GM21717 (cell line): ENCODE results near the gene TRAF3IP1.
A peak's percentile ranks its signal among the peaks of the same experiment; 100 is the strongest.

ENCODE experiments used
- ATAC-seq: cut with Tn5 transposase; IDR thresholded peaks from one replicate; pipeline ENCODE4 v1.9.1; 2021; ENCODE audit warnings: mild to moderate bottlenecking, moderate library complexity; ENCODE audit not compliant: unreplicated experiment

TRAF3IP1 gene

GRCh38 chr2:238424313-238424700, 104.0 kb downstream of the TRAF3IP1 start:
- no peak for ATAC-seq

GRCh38 chr2:238425505-238425978, 105.2 kb downstream of the TRAF3IP1 start:
- ATAC-seq: no peak

- peak; percentile 19 for ATAC-seq
These were observed 105.8 kb downstream of the TRAF3IP1 start for GRCh38 chr2:238425979-238426567.

GRCh38 chr2:238426568-238427434, 106.5 kb downstream of the TRAF3IP1 start, which contains the start of gene ASB1:
Gene ASB1, plus strand, starts transcription at chr2:238426927. Its CDS starts 144 bp downstream, at chr2:238427071.
- ATAC-seq: peak; percentile 85

GRCh38 chr2:238427435-238428162, 107.3 kb downstream of the TRAF3IP1 start:
- peak; percentile 9 for ATAC-seq

GRCh38 chr2:238428866-238429265, 108.5 kb downstream of the TRAF3IP1 start:
- ATAC-seq: no peak

- ATAC-seq: no peak
These were observed 110.5 kb downstream of the TRAF3IP1 start for GRCh38 chr2:238430781-238431180.

- no peak for ATAC-seq
These were observed 111.1 kb downstream of the TRAF3IP1 start for GRCh38 chr2:238431456-238431855.

GRCh38 chr2:238433300-238433915, 113.1 kb downstream of the TRAF3IP1 start:
- no peak for ATAC-seq

GRCh38 chr2:238433941-238434845, 113.9 kb downstream of the TRAF3IP1 start:
- no peak for ATAC-seq

GRCh38 chr2:238434846-238435751, 114.8 kb downstream of the TRAF3IP1 start:
- no peak for ATAC-seq

GRCh38 chr2:238435752-238436096, 115.4 kb downstream of the TRAF3IP1 start:
- no peak for ATAC-seq

GRCh38 chr2:238438856-238439849, 118.8 kb downstream of the TRAF3IP1 start:
- no peak for ATAC-seq

GRCh38 chr2:238439917-238440316, 119.6 kb downstream of the TRAF3IP1 start:
- no peak for ATAC-seq

- no peak for ATAC-seq
These were observed 120.0 kb downstream of the TRAF3IP1 start for GRCh38 chr2:238440331-238440730.

GRCh38 chr2:238440767-238441166, 120.4 kb downstream of the TRAF3IP1 start:
- no peak for ATAC-seq

GRCh38 chr2:238441262-238442114, 121.2 kb downstream of the TRAF3IP1 start:
- no peak for ATAC-seq
